Caco-2 (cell line): Measurements from ENCODE around the gene ABCA8. TPM values are rescaled to one million over a fixed set of nuclear protein-coding genes. Genes with fewer than 3 reads are reported as not detected.

ENCODE experiments used
- BruUV-seq: library from RNA; stranded (reverse); fragments of 400-500 nt; replicated peaks from 2 replicates; lab custom pipeline; 2021; lab: Mats Ljungman, UMichigan
- CTCF ChIA-PET: fragments of 300-600 bp; sonication (Branson Sonifier 250); formaldehyde crosslinking; loops from one replicate; lab custom pipeline; 2022; ENCODE audit warnings: antibody characterized with exemption; lab: Charles Lee
- POLR2A ChIA-PET: fragments of 300-600 bp; sonication (Branson Sonifier 250); formaldehyde crosslinking; loops from one replicate; lab custom pipeline; 2022; ENCODE audit warnings: antibody characterized with exemption; lab: Charles Lee
- DNase-seq, 2 experiments: peaks; one replicate each; pipeline versions ENCODE4 v3.0.0 to v3.0.0-alpha.2; 2020 to 2022
- H3K27me3 ChIP-seq: replicated peaks from 2 replicates; pipeline ENCODE4 v1.6.0; 2011; ENCODE audit warnings: low read length; ENCODE audit not compliant: control insufficient read depth, insufficient read depth
- H3K36me3 ChIP-seq: 2 replicates; pipeline ENCODE4 v1.5.1; 2011; ENCODE audit warnings: low read length; ENCODE audit not compliant: control insufficient read depth, insufficient read depth
- H3K4me1 ChIP-seq: fragments of 250-450 bp; sonication (Bioruptor Pico); 2 replicates; pipeline ENCODE4 v1.5.1; 2020; ENCODE audit warnings: mild to moderate bottlenecking
- H3K4me3 ChIP-seq: 2 replicates; pipeline ENCODE4 v1.5.1; 2011; ENCODE audit warnings: low read depth, mild to moderate bottlenecking, control low read depth, low read length
- H3K9me3 ChIP-seq: fragments of 250-450 bp; sonication (Bioruptor Pico); 2 replicates; pipeline ENCODE4 v1.5.1; 2020; ENCODE audit warnings: mild to moderate bottlenecking, moderate library complexity
- H3K27ac Mint-ChIP-seq: one replicate; pipeline ENCODE4 v1.8.0; 2022; ENCODE audit warnings: mixed read lengths; ENCODE audit not compliant: unreplicated experiment
- H3K27me3 Mint-ChIP-seq: one replicate; pipeline ENCODE4 v1.8.0; 2022; ENCODE audit warnings: mixed read lengths; ENCODE audit not compliant: insufficient read depth, unreplicated experiment
- H3K36me3 Mint-ChIP-seq: one replicate; pipeline ENCODE4 v1.8.0; 2022; ENCODE audit warnings: mild to moderate bottlenecking, mixed read lengths; ENCODE audit not compliant: insufficient read depth, unreplicated experiment
- H3K4me1 Mint-ChIP-seq: one replicate; pipeline ENCODE4 v1.8.0; 2022; ENCODE audit warnings: low read depth, mixed read lengths; ENCODE audit not compliant: unreplicated experiment
- H3K4me3 Mint-ChIP-seq: one replicate; pipeline ENCODE4 v1.8.0; 2022; ENCODE audit warnings: mild to moderate bottlenecking, moderate library complexity, mixed read lengths; ENCODE audit not compliant: unreplicated experiment
- H3K9me3 Mint-ChIP-seq: one replicate; pipeline ENCODE4 v1.8.0; 2022; ENCODE audit warnings: mixed read lengths; ENCODE audit not compliant: unreplicated experiment
- intact Hi-C: fragments of 100-400 bp; cut with micrococcal nuclease; formaldehyde crosslinking; loops from one replicate; pipeline ENCODE4 v1.10.0; 2022; ENCODE audit not compliant: unreplicated experiment
- total RNA-seq: library from RNA; stranded (reverse); gene quantifications from 2 replicates; pipeline ENCODE4 v1.2.3, GENCODE V29; 2022
- TF ChIP-seq, protein P1 (sequence below), 2 experiments: fragments of 200-600 bp in 1 of 2; IDR thresholded peaks; 1 replicate in 1 of 2; 2 replicates in 1 of 2; pipeline versions ENCODE4 v1.5.1 to v1.8.0; 2011 to 2022; ENCODE audit warnings: antibody characterized with exemption in 1 of 2, control low read depth in 1 of 2, inconsistent platforms in 1 of 2, low read depth in 1 of 2, low read length in 1 of 2, mild to moderate bottlenecking in 1 of 2, moderate library complexity in 1 of 2; ENCODE audit not compliant: insufficient read depth in 1 of 2, severe bottlenecking in 1 of 2, unreplicated experiment in 1 of 2

ABCA8 gene
- total RNA-seq, 1 experiment from 2014 or later = 0.91 TPM

DNA sequence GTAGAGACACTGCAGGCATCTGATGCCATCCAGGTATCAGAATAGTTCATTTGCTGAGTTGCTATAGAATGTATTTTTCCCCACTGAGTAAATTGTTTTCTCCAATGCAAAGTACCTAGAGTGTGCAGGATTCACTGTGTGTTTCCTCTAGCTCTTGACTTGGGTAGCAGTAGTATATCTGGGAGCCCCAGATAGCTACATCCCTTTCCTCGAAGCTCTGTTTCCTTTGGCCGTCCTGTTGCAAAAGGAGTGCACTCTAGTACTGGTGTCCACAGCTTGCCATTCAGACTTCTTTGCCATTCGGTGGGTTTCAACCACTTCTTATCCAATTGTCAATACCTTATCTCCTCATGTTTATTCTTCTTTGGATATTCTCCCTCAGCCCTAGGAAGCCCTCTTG is 12.8 kb downstream of the ABCA8 start:
- no peaks in the 10 kb centered on the region for H3K36me3 Mint-ChIP-seq
- H3K36me3 ChIP-seq = no peaks in the 10 kb centered on the region
- CTCF ChIA-PET = no interaction called here
- H3K9me3 ChIP-seq = peaks cover 5% of the 10 kb centered on the region; the same call in 1 of the 2 replicates
- no peak overlapping the region for H3K4me3 ChIP-seq
- H3K9me3 Mint-ChIP-seq = no peaks in the 10 kb centered on the region
- no peak overlapping the region for H3K4me3 Mint-ChIP-seq
- TF ChIP-seq, protein P1, sequence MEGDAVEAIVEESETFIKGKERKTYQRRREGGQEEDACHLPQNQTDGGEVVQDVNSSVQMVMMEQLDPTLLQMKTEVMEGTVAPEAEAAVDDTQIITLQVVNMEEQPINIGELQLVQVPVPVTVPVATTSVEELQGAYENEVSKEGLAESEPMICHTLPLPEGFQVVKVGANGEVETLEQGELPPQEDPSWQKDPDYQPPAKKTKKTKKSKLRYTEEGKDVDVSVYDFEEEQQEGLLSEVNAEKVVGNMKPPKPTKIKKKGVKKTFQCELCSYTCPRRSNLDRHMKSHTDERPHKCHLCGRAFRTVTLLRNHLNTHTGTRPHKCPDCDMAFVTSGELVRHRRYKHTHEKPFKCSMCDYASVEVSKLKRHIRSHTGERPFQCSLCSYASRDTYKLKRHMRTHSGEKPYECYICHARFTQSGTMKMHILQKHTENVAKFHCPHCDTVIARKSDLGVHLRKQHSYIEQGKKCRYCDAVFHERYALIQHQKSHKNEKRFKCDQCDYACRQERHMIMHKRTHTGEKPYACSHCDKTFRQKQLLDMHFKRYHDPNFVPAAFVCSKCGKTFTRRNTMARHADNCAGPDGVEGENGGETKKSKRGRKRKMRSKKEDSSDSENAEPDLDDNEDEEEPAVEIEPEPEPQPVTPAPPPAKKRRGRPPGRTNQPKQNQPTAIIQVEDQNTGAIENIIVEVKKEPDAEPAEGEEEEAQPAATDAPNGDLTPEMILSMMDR (IDR thresholded peaks at IDR 0.05; ENCODE audit: insufficient read depth in 1 of 2, low read depth in 1 of 2, low read length in 1 of 2, severe bottlenecking in 1 of 2, unreplicated experiment in 1 of 2) = no peak
- H3K27me3 ChIP-seq = no peaks in the 10 kb centered on the region
- no TSS peak for BruUV-seq
- DNase-seq = no peak
- H3K4me1 Mint-ChIP-seq = peaks cover 7% of the 10 kb centered on the region
- no peak overlapping the region for H3K27ac Mint-ChIP-seq
- intact Hi-C loops = no loop called here
- peaks cover 16% of the 10 kb centered on the region for H3K4me1 ChIP-seq
- no peaks in the 10 kb centered on the region for H3K27me3 Mint-ChIP-seq
- POLR2A ChIA-PET = no interaction called here

DNA sequence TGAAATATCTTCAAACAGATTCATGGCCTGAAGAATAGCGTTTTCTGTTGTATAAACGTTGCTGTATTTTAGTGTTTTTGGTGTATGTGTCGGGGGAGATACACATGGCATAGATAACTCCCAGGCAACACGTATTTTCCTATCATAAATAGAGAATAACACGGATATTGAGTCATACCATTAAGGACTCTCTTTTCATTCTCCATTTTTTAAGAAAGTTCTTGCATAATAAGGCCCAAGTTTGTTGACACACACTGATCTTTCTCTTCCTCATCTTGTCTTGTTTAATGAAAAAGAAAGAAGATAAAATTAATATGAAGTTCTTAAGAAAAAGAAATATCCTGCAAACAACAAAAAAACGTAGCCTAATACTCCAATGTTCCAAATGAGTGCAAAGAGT is 13.4 kb downstream of the ABCA8 start:
- BruUV-seq = no TSS peak
- POLR2A ChIA-PET = no interaction called here
- Histone ChIP-seq H3K36me3 (no peaks in the 10 kb centered on the region), H3K27me3 (no peaks in the 10 kb centered on the region), H3K4me3 (no peak overlapping the region), H3K9me3 (peaks cover 5% of the 10 kb centered on the region; the same call in 1 of the 2 replicates), H3K4me1 (peaks cover 16% of the 10 kb centered on the region)
- Mint-ChIP-seq H3K27ac (no peak overlapping the region), H3K4me3 (no peak overlapping the region), H3K4me1 (peaks cover 7% of the 10 kb centered on the region), H3K36me3 (no peaks in the 10 kb centered on the region), H3K9me3 (no peaks in the 10 kb centered on the region), H3K27me3 (no peaks in the 10 kb centered on the region)
- CTCF ChIA-PET = no interaction called here
- intact Hi-C loops = no loop called here
- DNase-seq = no peak
- TF ChIP-seq, protein P1 (IDR thresholded peaks at IDR 0.05; ENCODE audit: insufficient read depth in 1 of 2, low read depth in 1 of 2, low read length in 1 of 2, severe bottlenecking in 1 of 2, unreplicated experiment in 1 of 2) = no peak

DNA sequence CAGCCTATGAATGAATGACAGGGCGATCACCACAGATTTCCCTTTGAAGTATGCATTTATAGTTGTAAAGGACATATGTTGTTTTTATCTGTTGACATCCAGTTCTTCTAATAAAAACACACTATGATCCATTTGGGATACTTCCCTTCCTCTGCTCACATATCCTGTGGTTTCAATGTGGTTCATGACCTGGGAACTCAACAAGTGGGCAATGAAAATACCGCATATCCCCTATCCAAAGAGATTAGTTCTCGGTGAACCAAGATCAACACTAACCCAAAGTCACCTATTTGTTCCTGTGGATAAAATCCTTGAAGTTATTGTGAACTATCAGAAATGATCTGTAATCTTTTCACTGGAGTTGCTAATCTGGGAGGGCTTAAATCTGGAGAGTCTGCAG is 16.0 kb downstream of the ABCA8 start:
- TF ChIP-seq, protein P1 (IDR thresholded peaks at IDR 0.05; ENCODE audit: insufficient read depth in 1 of 2, low read depth in 1 of 2, low read length in 1 of 2, severe bottlenecking in 1 of 2, unreplicated experiment in 1 of 2) = no peak
- Histone ChIP-seq H3K4me1 (peaks cover 16% of the 10 kb centered on the region), H3K27me3 (no peaks in the 10 kb centered on the region), H3K4me3 (no peak overlapping the region), H3K36me3 (no peaks in the 10 kb centered on the region), H3K9me3 (peaks cover 5% of the 10 kb centered on the region; the same call in 1 of the 2 replicates)
- intact Hi-C loops = no loop called here
- no TSS peak for BruUV-seq
- ChIA-PET CTCF (no interaction called here), POLR2A (no interaction called here)
- Mint-ChIP-seq H3K27ac (no peak overlapping the region), H3K4me3 (no peak overlapping the region), H3K36me3 (no peaks in the 10 kb centered on the region), H3K4me1 (peaks cover 7% of the 10 kb centered on the region), H3K27me3 (no peaks in the 10 kb centered on the region), H3K9me3 (no peaks in the 10 kb centered on the region)
- DNase-seq = no peak
